GM12891 (cell line): Measurements from ENCODE around the gene CORO1C.

ENCODE experiments used
- POLR2AphosphoS5 ChIP-seq: IDR thresholded peaks from 2 replicates; pipeline ENCODE4 v1.6.1; 2011; ENCODE audit warnings: low read depth, low read length, control low read depth
- POU2F2 ChIP-seq: IDR thresholded peaks from 2 replicates; pipeline ENCODE4 v1.6.1; 2011; ENCODE audit warnings: low read depth, mild to moderate bottlenecking, control low read depth, low read length, moderate library complexity

DNA sequence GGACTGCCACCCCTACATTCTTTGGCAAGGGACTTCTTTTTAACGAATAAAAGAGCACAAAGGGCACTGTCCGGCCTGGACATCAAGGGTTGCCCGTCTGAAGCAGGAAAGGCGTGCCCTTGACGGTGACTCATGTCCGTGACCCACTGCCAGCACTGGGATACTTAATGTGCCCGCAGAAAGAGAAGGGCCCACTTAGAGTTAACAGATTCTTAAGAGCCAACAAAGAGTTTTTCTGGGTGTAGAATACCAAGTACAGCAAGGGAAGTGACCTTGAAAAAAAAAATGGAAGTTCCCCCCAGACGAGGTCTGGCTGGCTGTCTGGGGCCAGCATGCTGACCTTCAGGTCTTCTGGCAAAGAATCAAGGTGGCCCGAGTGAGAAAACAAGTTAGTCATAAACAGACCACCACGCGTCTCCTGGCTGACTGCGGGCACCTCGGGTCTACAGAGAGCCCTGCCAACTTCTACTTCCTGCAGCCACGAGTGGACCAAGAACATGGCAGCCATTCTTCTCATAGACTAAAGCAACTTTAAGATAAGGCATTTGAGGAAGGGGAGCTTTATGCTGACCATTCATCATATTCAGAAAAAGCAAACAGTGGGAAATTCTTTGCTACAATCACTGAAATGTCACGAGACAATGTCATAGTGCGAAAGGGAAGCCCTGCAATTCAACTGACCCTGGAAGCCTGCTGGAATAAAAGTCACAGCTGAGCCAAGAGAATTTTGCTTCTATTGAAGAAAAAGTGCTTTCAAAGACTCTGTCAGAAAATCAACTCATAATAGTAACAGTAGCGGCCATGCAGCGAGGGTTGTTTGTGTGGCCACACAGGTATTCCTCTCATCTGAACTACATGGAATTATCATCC lies 87.1 kb downstream of the CORO1C start:
- TF ChIP-seq POLR2AphosphoS5 (no peak), POU2F2 (no peak)
